ENCODE results near the gene CMPK1.

DNA sequence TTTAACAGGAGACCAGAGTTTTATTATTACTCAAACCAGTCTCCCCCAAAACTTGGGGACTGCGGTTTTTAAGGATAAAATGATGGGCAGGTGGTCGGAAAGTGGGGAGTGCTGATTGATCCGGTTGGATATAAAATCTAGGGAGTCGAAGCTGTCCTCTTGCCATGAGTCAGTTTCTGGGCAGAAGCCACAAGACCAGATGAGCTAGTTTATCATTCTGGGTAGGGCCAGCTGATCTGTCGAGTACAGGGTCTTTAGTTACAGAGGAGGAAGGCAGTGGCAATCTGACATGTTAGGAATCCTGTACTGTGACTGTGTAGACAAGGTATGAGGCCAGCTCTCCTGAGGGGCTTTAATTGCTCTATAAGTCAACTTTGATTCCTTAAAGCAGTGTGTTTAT is 59.6 kb downstream of the CMPK1 start:
- no peak for TF ChIP-seq CTCF (IDR thresholded peaks at IDR 0.05; ENCODE audit: control extremely low read depth in 1 of 3, insufficient read depth in 1 of 3, low read depth in 1 of 3, low read length in 3 of 3)
- no peak for TF ChIP-seq TAF7 (optimal IDR thresholded peaks at IDR 0.05; ENCODE audit: borderline replicate concordance, low read depth, low read length)
- no peak for TF ChIP-seq TCF12 (IDR thresholded peaks at IDR 0.05; ENCODE audit: low read depth, low read length)
- TF ChIP-seq JUN (IDR thresholded peaks at IDR 0.05; ENCODE audit: low read depth, low read length), result no peak
